ENCODE measurements around the gene ZNF513. TPM values are rescaled to one million over a fixed set of nuclear protein-coding genes. Genes with fewer than 3 reads are reported as not detected.

Gene ZNF513
- total RNA-seq, 4 donors from 2014 or later = 6.4 to 15.6 (median 12.8) TPM

- DNase-seq = no peak
- Histone ChIP-seq H3K27ac (no peak overlapping the region), H3K4me3 (no peak overlapping the region), H3K36me3 (no peaks in the 10 kb centered on the region), H3K4me1 (peaks cover 0 to 8% (median 5%) of the 10 kb centered on the region in 3 donors), H3K9me3 (no peaks in the 10 kb centered on the region), H3K27me3 (no peaks in the 10 kb centered on the region)
- intact Hi-C loops (cut with DNase I) = no loop called here
- WGBS, 2 donors = 91 to 95% methylated on average over 3 of the region's 3 CpGs
- TF ChIP-seq CTCF (IDR thresholded peaks at IDR 0.05) (no peak), POLR2A (IDR thresholded peaks at IDR 0.05) (no peak)
Observed at GRCh38 chr2:27422958-27423357, 42.4 kb upstream of the ZNF513 start.

GRCh38 chr2:27421660-27422250, 41.2 kb upstream of the ZNF513 start:
- intact Hi-C loops (cut with DNase I) = no loop called here
- Histone ChIP-seq H3K27me3 (no peaks in the 10 kb centered on the region), H3K27ac (no peak overlapping the region), H3K36me3 (no peaks in the 10 kb centered on the region), H3K4me3 (no peak overlapping the region), H3K4me1 (no peaks in the 10 kb centered on the region), H3K9me3 (no peaks in the 10 kb centered on the region)
- TF ChIP-seq POLR2A (IDR thresholded peaks at IDR 0.05) = no peak
- no peak for TF ChIP-seq CTCF (IDR thresholded peaks at IDR 0.05)
- DNase-seq = no peak
- WGBS, 2 donors = 78 to 88% methylated on average over 4 of the region's 4 CpGs

GRCh38 chr2:27420996-27421395, 40.5 kb upstream of the ZNF513 start:
- no peaks in the 10 kb centered on the region for H3K36me3 ChIP-seq
- no peak overlapping the region for H3K27ac ChIP-seq
- H3K4me1 ChIP-seq = no peaks in the 10 kb centered on the region
- DNase-seq = no peak
- no peak overlapping the region for H3K4me3 ChIP-seq
- intact Hi-C loops (cut with DNase I) = no loop called here
- TF ChIP-seq POLR2A (IDR thresholded peaks at IDR 0.05) = no peak
- TF ChIP-seq CTCF (IDR thresholded peaks at IDR 0.05) = no peak
- H3K9me3 ChIP-seq = no peaks in the 10 kb centered on the region
- no peaks in the 10 kb centered on the region for H3K27me3 ChIP-seq

GRCh38 chr2:27416151-27416550, 35.6 kb upstream of the ZNF513 start:
- 88 to 100% methylated on average over 3 of the region's 6 CpGs for WGBS, 2 donors
- intact Hi-C loops (cut with DNase I) = no loop called here
- H3K4me3 ChIP-seq = no peak overlapping the region
- H3K27ac ChIP-seq = no peak overlapping the region
- no peaks in the 10 kb centered on the region for H3K36me3 ChIP-seq
- no peaks in the 10 kb centered on the region for H3K4me1 ChIP-seq
- H3K9me3 ChIP-seq = no peaks in the 10 kb centered on the region
- TF ChIP-seq POLR2A (IDR thresholded peaks at IDR 0.05) (no peak), CTCF (IDR thresholded peaks at IDR 0.05) (no peak)
- no peak for DNase-seq
- H3K27me3 ChIP-seq = no peaks in the 10 kb centered on the region

GRCh38 chr2:27412419-27413152, 32.1 kb upstream of the ZNF513 start:
- intact Hi-C loops (cut with DNase I) = no loop called here
- TF ChIP-seq CTCF (IDR thresholded peaks at IDR 0.05) (no peak), POLR2A (IDR thresholded peaks at IDR 0.05) (no peak)
- no peaks in the 10 kb centered on the region for H3K27me3 ChIP-seq
- peaks cover 0 to 2% (median 0%) of the 10 kb centered on the region in 3 donors for H3K36me3 ChIP-seq
- no peak for DNase-seq
- H3K9me3 ChIP-seq = no peaks in the 10 kb centered on the region
- no peak overlapping the region for H3K27ac ChIP-seq
- H3K4me3 ChIP-seq = no peak overlapping the region
- WGBS, 2 donors = 78 to 86% methylated on average over 9 of the region's 9 CpGs
- H3K4me1 ChIP-seq = peaks cover 8 to 23% (median 12%) of the 10 kb centered on the region in 3 donors

Measured in esophagus squamous epithelium (tissue), 5 donors.